ENCODE data around the gene TDRD5.

The TDRD5 gene
- total RNA-seq: 0 to 0.17 reads per million in 2 donors

GRCh38 chr1:179591592-179592580 is at the start of gene TDRD5:
TSS of gene TDRD5 (plus strand) at chr1:179591832. CDS start at chr1:179592616, 784 bp downstream.
- DNase-seq: no peak

GRCh38 chr1:179545321-179545720 is 46.3 kb upstream of the TDRD5 start:
- DNase-seq: no peak

- DNase-seq: no peak
Observed at GRCh38 chr1:179547021-179547535, 44.6 kb upstream of the TDRD5 start.

- no peak for DNase-seq
Observed at GRCh38 chr1:179548666-179549367, 42.8 kb upstream of the TDRD5 start.

- DNase-seq: no peak
Observed at GRCh38 chr1:179549368-179549700, 42.3 kb upstream of the TDRD5 start.

GRCh38 chr1:179550746-179551682 is 40.6 kb upstream of the TDRD5 start:
- DNase-seq: no peak

GRCh38 chr1:179554427-179554826 is 37.2 kb upstream of the TDRD5 start:
- no peak for DNase-seq

- DNase-seq: no peak
Observed at GRCh38 chr1:179558078-179558477, 33.6 kb upstream of the TDRD5 start.

GRCh38 chr1:179575497-179576314 is 15.9 kb upstream of the TDRD5 start, which contains the start of gene NPHS2:
TSS of gene NPHS2 (minus strand) at chr1:179575948. CDS start at chr1:179575864, 84 bp downstream.
- DNase-seq: no peak

- DNase-seq: no peak
Observed at GRCh38 chr1:179576509-179576908, 15.1 kb upstream of the TDRD5 start.

GRCh38 chr1:179583771-179584320 is 7.8 kb upstream of the TDRD5 start:
- no peak for DNase-seq

GRCh38 chr1:179586107-179586823 is 5.4 kb upstream of the TDRD5 start:
- no peak for DNase-seq

- DNase-seq: no peak
Observed at GRCh38 chr1:179587336-179587735, 4.3 kb upstream of the TDRD5 start.

- no peak for DNase-seq
Observed at GRCh38 chr1:179588425-179589024, 3.1 kb upstream of the TDRD5 start.

GRCh38 chr1:179589509-179589908 is 2.1 kb upstream of the TDRD5 start:
- DNase-seq: no peak

- DNase-seq: no peak
Observed at GRCh38 chr1:179590671-179591070, 961 bp upstream of the TDRD5 start.

- no peak for DNase-seq
Observed at GRCh38 chr1:179591253-179591591, 410 bp upstream of the TDRD5 start.

GRCh38 chr1:179598631-179599030 is 7.0 kb downstream of the TDRD5 start:
- DNase-seq: no peak

GRCh38 chr1:179599623-179600249 is 8.1 kb downstream of the TDRD5 start:
- DNase-seq: no peak

- no peak for DNase-seq
Observed at GRCh38 chr1:179601093-179601492, 9.5 kb downstream of the TDRD5 start.

Data from activated gamma-delta T cell (primary cell).